Left forelimb (tissue), 1 donor: ENCODE measurements around the gene SESTD1.

ENCODE experiments used
- DNase-seq: peaks from one replicate; pipeline ENCODE4 v3.0.0-alpha.2; 2018; ENCODE audit warnings: low spot score

The SESTD1 gene

DNA sequence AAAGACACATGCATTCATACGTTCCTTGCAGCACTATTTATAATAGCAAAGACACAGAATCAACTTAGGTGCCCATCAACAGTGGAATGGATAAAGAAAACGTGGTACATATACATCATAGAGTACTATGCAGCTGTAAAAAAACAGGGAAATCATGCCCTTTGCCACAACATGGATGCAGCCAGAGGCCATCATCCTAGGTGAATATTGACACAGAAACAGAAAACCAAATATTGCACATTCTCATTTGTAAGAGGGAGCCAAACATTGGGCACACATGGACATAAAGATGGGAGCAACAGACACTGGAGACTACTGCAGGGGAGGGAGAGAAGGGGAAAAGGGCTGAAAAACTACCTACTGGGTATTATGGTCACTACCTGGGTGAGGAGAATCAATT, 73.5 kb downstream of the SESTD1 start:
- DNase-seq: no peak

DNA sequence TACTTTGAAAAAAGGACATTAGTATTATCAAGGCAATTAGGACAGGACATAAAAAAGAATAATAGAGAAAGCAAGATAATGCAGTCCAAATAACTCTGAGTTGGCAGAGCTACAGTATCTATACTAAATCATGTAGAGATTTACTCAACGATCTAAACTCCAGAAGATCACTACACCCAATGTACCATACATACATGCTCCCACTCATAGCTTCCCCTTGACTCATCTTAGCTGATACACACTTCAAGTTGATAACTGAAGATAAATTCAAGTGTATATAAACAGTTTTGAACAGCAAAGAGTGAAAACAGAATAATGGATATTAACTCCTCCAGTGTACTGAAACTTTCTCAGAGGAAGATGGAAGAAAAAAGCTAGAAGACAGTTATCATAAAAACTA, 78.5 kb downstream of the SESTD1 start:
- DNase-seq: no peak

DNA sequence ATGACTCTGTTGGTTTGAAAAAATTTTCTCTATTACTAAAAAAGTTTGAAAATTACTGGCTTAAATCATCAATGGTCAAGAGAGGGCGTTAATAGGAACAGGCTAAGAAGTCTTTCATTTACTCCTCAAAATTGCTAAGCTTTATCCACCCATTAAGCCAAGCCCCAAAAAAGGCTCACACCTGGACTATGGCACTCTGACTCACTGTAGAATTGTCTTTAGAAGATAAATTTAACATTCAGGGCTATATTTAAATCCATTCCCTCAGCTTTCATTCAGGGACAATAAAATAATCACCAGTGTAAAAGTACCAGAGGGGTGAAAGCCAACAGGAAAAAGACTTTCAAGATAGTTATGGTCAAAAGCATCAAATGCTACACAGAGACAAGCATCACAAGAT, 80.0 kb downstream of the SESTD1 start:
- no peak for DNase-seq

DNA sequence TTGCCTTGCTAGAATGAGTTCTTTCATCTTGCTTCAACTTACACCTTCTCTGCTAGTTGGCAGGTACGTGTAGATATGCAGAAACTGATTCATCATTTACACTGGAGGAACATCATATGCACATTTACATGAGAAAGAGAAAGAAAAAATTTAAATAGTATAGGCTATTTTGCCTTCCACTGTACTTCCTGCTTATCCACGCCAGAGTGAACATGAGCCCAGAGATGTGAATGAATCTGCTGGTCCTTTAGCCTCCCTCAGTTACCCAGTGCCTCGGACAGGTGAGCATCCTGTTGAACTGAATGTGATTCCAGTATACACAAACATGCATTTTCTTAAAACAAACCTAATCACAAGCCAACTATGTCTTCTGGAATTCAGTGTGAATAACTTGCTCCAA, 83.6 kb downstream of the SESTD1 start:
- no peak for DNase-seq

DNA sequence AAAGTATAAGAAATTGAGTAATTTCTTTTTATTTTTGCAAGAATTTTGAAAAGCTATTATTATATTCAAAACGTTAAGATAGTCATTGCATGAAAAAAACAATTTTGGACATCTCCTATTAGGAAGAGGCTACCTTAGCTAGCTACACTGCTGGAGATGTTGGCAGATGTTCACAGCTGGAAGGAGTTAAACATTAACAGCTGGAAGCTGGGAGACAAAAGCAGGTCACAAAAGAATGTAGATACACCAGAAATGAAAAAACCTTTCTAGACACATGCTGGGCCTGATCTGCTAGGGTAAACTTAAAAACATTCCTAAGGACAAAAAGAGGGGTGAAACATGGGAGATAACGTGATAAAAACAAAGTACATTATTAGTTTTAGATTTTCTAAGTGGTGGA, 84.4 kb downstream of the SESTD1 start:
- no peak for DNase-seq

DNA sequence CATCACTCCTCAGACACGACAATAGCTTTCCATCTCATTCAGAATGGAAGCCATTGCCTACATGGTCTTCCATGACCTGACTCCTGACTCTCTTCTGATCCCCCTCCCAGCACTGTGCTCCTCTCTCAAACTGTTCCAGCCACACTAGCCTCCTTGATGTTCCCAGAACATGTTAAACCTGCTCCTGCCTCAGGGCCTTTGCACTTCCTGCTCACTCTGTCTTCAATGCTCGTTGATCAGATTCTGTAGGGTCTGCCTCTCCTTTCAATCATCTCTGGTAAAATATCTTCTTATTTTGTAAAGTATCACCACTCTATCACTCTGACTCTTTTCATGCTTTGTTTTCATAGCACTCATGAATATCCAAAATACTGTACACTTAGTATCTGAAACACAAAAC, 84.9 kb downstream of the SESTD1 start:
- DNase-seq: no peak

DNA sequence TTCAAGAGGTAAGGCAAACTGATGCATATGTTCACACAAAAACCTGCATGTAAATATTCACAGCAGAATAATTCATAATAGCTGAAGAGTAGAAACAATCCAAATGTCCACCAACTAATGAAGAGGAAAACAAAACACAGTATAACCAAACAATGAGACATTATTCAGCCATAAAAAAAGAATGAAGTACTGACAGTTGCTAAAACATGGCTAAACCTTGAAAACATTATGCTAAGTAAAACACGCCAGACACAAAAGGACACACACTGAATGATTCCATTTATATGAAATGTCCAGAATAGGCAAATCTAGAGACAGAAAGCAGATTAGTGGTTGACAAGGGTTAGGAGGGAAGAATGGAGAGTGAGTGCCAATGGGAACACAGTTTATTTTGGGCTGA, 86.9 kb downstream of the SESTD1 start:
- no peak for DNase-seq

DNA sequence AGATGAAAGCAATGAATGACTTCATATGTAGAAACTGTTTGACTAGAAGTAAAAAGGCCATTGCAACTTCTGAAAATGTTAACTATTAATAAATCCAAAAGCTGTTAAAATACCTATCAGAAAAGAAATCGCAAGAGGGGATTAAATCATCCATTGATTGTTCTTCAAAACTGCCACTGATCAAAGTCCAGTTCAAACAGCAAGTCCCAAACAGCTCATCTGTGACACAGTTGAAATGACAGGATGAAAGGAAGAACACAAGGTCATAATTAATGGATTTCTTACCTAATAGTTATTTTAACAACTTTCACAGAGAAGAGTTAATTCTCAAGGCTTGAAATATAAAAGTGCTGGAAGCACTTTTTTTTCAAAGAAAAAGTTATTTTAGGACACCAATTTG, 90.4 kb downstream of the SESTD1 start:
- no peak for DNase-seq

DNA sequence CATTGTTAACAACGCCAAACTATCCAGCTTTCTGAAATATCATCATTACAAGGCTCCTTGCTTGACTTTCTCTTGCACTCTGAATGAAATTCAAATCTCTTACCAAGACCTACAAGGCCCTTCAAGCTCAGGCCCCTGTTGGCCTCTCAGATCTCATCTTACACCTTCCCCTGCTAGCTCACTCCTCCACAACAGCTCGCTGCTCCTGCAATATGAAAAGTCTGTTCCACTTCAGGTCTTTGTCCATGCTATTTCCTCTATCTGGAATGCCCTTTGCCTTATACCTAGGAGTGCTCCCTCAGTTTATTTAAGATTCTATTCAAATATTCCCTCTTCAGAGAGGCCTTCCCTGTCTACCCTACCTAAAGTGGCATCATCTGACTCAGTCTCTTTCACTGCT, 91.7 kb downstream of the SESTD1 start:
- DNase-seq: no peak

DNA sequence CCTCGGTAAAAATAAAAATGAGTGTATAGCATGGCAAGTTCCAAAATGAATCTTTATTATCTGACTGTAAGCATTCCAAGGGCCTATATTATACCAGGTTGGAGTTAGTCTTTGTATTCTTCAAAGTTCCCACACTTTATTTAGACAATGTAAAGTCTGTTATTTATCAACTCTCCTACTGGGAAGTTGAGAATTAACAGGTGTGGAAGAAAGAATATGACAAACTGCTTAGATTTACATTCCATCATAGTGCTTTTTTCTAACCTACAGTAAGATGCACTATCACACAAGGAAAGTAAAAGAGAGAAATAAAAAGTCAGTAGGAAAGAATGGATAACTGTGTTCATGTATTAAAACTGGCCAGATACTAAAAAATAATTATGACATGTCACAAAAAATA, 93.3 kb downstream of the SESTD1 start:
- no peak for DNase-seq

DNA sequence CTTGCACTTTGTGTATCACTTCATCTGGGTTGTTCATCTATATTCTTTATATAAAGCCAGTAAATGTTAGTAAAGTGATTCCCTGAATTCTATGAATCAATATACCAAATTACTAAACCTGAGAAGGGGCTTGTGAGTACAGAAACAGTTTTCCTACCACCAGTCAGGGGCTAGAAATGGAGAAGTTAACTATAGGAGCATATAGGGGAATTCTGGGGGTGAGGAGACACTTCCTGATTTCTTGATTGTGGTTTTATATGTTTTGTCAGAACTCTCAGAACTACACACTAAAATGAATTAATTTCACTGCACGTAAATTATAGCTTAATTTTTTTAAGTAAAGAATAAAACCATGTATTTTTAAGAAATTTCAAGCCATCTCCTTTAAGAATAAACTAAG, 93.7 kb downstream of the SESTD1 start:
- DNase-seq: no peak

DNA sequence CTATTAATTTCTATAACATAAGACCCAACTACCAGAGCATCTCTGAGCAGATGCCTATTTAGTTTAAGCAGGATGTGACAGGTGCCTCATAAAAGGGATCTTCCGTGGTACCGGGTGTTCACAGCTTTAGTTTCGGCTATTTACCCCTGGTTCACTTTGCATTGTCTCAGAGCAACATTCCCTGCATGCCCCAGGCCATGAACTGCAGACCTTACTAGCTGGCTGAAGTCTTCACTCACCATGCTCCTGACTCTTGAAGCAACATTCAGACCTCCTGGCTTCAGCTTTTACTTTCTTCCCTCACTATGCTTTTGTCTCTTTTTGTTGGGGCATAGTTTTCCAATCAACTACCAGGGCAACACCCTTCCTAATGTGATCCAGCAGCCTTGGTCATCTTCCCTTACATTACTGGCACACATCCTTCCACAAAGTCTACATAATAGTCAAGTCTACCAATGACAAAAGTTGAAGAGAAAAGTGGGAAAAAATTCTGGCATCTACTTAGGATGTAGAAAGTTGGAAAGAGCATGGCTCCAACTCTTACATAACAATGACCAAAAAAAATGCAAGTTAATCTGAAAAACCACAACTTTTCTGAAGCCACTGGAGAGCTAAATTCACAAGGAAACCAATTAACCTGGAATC, 99.2 kb downstream of the SESTD1 start:
- DNase-seq: no peak

DNA sequence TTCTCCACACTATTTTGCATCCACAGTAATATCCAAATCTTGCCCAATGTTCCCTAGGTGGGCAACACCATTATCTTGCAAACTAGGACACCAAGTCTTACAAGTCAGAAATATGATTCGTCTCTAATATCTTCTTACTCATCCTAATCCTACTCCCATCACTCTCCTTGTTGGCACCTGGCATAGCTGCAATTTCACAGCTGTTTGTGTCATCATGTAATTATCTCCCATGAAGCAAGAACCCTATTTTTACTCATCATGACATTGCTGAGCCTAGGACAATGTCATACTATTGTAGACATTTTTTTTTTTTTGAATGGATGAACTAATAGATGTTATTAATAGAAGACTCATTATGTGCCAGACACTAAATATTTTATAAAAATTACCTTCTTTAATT, 123.4 kb downstream of the SESTD1 start:
- no peak for DNase-seq

DNA sequence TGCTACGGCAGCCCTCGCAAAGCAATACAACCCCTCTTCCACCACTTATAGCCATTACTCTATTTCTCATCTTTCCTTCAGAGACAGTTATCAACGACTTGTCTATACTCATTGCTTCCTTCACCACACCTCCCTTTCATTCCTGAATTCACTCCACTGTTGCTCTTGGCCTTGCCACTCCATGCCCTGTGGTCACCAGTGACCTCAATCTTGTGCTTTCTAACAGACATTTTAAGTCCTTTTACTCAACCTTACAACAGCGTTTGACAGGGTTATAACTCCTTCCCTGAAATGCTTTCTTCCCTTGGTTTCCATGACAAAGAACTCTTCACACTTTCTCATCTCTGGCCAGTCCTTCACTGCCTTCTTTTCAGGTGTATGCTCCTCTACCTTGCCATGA, 124.1 kb downstream of the SESTD1 start:
- DNase-seq: no peak

DNA sequence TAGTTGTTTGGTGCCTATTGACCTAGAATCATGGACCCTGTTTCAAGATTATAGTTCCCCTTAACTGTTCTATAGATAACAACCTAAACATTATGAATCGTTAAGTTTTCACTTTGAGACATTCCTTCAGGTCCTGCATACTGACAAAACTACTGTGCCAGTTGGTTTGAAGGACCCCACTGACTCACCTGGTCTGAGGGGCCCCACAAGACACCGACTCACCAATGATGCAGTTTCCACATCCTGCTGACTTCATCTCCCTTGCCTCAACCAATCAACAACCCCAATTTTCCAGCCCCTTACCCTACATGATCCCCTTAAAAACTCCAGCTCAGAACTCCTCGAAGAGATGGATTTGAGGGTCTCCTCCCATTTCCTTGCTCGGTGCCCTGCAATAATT, 125.1 kb downstream of the SESTD1 start:
- DNase-seq: no peak

DNA sequence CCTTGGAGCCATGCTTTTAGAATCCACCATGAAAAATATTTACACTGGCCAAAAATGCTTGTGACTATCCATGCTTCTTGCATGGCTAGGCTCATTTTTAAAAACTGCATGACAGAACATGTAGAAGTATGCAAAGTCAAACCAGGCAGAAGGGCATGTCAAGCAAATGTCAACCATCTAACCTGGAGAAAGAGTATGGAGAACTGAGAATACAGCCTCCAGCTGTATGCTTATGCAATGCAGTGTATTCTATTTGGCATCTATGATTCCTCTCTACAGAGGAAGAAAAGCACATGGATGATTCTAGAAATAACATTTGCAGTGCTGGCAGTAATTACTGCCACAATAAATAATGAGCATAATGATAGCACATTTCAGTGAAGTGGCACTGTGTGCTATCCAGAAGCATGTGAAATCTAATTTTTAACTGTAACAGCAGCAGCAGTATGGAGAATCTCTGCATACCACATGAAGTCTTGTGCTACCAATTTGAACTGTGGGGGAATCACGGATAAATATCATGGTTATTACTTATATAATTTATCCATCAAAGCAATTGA, 127.4 kb downstream of the SESTD1 start:
- DNase-seq: no peak

DNA sequence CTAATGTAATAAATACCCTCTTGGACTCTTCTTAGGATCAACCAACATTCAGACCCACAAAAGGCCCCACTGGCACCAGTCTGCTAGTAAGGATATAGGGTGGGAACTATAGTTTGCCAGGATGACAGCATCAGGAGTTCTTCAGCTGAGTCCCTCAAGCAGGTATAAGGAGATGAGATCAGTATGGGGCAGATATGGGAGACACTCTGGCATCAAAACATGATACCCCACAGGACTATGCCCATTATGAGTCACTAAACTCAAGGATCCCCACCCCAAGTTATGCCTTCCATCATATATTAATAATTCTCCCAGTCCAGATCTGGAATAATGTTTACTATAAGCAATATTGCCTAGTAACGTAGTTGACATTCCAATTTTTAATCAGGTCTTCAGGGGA, 131.6 kb downstream of the SESTD1 start:
- no peak for DNase-seq

DNA sequence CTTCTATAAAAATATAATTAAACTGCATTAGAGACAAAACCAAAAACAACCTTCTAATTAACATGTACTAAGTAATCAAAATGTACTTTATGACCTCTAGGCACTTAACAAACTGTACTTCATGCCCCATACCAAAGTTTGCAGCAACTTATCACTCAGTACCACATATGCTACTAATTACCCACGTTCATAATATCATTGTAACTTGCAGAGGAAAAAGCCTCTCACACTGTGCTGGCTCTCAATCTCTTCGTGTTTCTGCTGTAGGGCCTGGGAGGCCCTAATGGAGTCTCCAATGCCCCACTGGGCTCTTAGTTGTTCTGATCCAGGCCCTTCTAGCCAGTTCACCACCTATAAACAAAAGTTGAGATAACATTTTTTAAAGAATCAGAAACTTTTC, 132.6 kb downstream of the SESTD1 start:
- no peak for DNase-seq

DNA sequence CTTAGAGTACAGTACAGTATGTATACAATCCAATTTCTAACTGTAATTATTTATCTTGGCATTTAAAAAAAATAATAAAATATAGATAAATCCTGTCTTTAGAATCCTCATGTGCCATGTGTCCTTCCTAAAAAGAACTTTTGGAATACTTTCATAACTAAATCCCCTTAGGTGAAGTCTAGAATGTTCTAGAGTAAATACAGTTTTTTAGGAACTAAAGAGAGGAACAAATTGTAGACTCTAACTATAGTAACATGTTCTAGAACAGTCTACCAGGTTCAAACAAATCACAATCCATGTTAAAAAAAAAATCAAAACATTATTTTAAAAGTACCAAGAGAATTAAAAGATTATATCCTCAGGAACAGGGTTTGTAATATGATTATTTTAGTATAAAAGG, 134.1 kb downstream of the SESTD1 start:
- DNase-seq: no peak

DNA sequence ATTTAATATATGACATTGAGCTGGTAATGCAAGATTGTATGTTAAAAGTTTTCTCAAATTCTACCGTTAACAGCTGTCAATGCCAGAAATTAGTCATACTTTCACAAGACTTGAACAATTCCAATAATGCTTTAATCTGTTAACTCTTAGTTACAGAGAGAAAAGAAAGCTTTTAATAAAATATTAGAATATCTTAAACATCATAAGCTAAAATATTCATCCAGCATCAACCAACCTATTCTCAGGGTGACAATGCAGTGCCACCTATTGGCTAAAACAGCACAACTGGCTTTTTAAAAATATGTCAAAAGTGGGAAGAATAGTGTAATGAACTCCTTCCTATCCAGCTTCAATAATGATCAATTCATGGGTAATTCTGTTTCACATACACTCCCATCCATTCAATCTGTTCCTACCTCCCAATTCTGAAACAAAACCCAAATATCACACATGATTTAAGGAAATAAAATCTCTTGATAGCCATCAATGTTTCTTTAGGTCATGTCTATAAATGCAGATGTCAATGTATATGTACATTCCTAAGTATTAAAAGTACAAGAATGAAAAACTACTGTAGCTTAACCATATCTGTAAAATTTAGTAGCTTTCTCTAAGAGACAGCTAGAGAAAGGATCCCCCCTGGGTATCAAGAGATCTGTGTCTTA, 134.9 kb downstream of the SESTD1 start:
- no peak for DNase-seq

DNA sequence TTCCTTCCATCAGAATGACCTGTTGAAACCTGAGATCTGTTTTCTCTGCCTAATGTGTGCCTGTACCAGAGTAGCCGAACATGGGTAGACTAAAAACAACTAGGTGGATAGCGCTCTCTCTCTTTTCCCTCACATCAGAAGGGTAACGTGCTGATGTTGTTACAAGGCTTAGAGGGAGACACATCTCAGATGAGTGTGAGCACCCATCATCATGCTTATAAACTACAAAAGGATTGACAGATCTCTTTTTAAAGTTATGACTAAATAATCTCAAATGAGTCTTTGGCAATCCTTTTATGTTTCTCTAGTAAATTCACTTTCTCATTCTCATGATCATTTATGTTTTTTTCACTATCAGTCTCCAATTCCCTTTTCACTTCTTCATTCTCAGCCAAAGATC, 139.2 kb downstream of the SESTD1 start:
- DNase-seq: no peak

DNA sequence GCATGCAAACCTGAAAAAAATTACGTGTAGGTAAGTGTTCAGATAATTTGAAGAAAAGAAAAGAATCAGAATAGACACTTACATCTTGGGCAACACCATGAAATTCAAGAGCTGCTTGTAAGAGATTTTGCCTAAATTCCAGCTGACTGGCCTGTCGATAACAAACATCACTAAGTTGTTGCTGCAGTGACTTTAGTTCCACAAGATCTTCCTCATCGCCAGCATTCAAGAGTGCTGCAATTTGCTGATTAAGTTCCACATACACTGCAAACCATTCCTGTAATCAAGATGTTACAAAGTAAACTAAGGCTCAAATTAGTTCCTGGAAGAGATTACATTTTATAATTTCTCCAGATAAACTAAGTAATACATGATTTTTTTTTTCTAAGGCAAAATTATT, 140.3 kb downstream of the SESTD1 start:
- no peak for DNase-seq

DNA sequence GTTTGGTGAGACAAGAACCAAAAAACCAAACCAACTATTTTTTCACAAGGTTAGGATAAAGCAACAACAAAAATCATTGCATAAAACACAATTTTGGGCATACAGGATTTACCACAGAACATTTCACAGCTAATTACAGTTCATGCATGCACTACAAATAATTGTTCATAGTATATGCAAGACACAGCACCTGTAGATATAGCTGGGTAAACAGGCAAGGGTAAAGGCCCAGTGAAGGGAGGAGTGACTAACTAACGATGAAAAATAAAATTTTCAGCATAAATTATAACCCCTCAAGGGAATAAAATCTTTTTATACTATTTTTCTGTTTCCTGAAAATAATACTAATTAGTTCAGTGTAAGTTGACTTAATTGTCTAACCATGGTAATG, 141.4 kb downstream of the SESTD1 start:
- DNase-seq: no peak

DNA sequence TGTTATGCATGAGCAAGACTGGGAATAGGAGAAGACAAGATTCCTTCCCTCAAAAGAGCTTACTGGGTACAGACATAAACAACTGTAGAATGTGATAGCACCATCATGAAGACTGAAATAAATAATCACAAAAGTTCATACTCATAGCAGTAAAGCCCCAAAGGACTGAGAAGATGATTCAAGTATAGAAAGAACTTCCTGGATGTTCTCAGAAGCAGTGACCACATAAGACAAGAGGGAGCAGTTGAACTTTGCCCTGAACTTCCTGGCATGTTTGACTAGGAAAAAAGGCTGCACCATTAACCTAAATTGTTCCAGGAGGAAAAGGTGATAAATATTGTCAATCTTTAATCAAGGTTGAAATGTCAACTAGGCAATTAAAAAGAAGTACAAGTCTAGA, 156.9 kb downstream of the SESTD1 start:
- DNase-seq: no peak
